ENCODE data around the gene TNS3. TPM values are rescaled to one million over a fixed set of nuclear protein-coding genes. Genes with fewer than 3 reads are reported as not detected.

The TNS3 gene
- total and polyA plus RNA-seq, 2 of the 13 experiments (the other 11 are each of a cell fraction or from before 2014, with no cell fraction given): 52.9 to 55.7 TPM

DNA sequence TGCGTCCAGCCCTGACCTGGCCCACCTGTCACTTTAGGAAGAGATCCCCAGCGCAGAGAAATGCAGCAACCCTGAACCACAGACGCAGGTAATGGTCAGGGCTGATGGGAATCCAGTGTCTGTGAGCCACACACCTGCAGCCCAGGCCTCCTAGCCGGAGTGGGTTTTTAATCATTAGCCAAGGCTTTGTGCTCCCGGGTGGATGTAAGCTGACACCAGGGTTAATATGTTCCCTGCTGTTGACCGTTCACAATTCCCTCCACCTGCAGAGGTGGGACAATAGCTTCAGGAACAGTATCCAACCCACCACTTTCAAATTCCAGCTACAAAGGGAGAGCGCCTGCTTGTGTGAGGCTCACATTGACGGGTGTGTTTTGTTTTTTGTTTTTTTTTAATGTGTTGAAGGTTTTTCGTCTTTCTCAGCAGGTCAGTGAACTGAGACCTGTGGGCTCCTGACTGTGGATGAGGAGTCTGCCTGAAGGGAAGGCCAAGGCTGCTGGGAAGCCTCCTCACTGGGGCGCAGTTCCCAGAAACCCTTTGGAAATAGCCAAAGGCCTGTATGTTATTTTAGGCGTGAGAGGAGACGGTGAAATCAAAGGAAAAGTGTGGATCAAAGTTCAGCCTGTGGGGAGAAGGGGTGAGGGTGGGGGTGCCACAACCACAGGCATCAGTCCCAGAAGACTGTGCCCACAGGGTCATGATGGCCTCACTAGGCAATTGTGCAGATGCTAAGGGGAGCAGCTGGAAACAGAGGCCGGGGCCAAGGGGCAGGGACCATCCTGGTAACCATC is 111.1 kb downstream of the TNS3 start (continued):
- TF ChIP-seq PAXIP1 (CRISPR knock-in tag; conservative IDR thresholded peaks at IDR 0.05) (peak; percentile 93), FOXA1 (IDR thresholded peaks at IDR 0.05) (no peak), FOXA1 (CRISPR knock-in tag; IDR thresholded peaks at IDR 0.05) (peak; percentile 83), ZNF709 (CRISPR knock-in tag; IDR thresholded peaks at IDR 0.05) (no peak), TEAD2 (CRISPR knock-in tag; IDR thresholded peaks at IDR 0.05) (no peak), SMAD3 (CRISPR knock-in tag; IDR thresholded peaks at IDR 0.05) (peak; percentile 33; the same call in 1 of the 2 replicates), HOXD1 (CRISPR knock-in tag; IDR thresholded peaks at IDR 0.05) (no peak), ZBTB34 (CRISPR knock-in tag; IDR thresholded peaks at IDR 0.05) (peak; percentile 51; the same call in 1 of the 2 replicates), ZBTB38 (CRISPR knock-in tag; IDR thresholded peaks at IDR 0.05) (peak; percentile 32; the same call in 1 of the 2 replicates), HCFC1 (IDR thresholded peaks at IDR 0.05; ENCODE audit: low read depth, low read length) (no peak), NCOA2 (CRISPR knock-in tag; IDR thresholded peaks at IDR 0.05) (peak; percentile 93), TAF1 (CRISPR knock-in tag; IDR thresholded peaks at IDR 0.05) (no peak; the same call in 1 of the 2 replicates), NFKB2 (CRISPR knock-in tag; IDR thresholded peaks at IDR 0.05; ENCODE audit: borderline replicate concordance) (0 out of 2 replicates have a peak, but pooled peaks have one; percentile 36), KLF16 (CRISPR knock-in tag; IDR thresholded peaks at IDR 0.05) (peak in 1 of 2 experiments; percentile 73; a peak in 2 of 4 replicates), ZNF724P (CRISPR knock-in tag; IDR thresholded peaks at IDR 0.05; ENCODE audit: borderline replicate concordance) (no peak)
- TF ChIP-seq, protein P1, sequence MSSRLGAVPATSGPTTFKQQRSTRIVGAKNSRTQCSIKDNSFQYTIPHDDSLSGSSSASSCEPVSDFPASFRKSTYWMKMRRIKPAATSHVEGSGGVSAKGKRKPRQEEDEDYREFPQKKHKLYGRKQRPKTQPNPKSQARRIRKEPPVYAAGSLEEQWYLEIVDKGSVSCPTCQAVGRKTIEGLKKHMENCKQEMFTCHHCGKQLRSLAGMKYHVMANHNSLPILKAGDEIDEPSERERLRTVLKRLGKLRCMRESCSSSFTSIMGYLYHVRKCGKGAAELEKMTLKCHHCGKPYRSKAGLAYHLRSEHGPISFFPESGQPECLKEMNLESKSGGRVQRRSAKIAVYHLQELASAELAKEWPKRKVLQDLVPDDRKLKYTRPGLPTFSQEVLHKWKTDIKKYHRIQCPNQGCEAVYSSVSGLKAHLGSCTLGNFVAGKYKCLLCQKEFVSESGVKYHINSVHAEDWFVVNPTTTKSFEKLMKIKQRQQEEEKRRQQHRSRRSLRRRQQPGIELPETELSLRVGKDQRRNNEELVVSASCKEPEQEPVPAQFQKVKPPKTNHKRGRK (CRISPR knock-in tag; IDR thresholded peaks at IDR 0.05): no peak; the same call in 1 of the 2 replicates
- TF ChIP-seq, protein P2, sequence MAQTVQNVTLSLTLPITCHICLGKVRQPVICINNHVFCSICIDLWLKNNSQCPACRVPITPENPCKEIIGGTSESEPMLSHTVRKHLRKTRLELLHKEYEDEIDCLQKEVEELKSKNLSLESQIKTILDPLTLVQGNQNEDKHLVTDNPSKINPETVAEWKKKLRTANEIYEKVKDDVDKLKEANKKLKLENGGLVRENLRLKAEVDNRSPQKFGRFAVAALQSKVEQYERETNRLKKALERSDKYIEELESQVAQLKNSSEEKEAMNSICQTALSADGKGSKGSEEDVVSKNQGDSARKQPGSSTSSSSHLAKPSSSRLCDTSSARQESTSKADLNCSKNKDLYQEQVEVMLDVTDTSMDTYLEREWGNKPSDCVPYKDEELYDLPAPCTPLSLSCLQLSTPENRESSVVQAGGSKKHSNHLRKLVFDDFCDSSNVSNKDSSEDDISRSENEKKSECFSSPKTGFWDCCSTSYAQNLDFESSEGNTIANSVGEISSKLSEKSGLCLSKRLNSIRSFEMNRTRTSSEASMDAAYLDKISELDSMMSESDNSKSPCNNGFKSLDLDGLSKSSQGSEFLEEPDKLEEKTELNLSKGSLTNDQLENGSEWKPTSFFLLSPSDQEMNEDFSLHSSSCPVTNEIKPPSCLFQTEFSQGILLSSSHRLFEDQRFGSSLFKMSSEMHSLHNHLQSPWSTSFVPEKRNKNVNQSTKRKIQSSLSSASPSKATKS (CRISPR knock-in tag; IDR thresholded peaks at IDR 0.05): no peak

Data from HepG2 (cell line).